GM13976 (cell line): Measurements from ENCODE around the gene KYNU.

Experiments used
- DNase-seq: peaks from one replicate; pipeline ENCODE4 v3.0.0; 2012; ENCODE audit warnings: low spot score
- CTCF ChIP-seq: IDR thresholded peaks from 2 replicates; pipeline ENCODE4 v1.5.1; 2012; ENCODE audit warnings: borderline replicate concordance, mild to moderate bottlenecking; ENCODE audit not compliant: insufficient read depth; ENCODE audit errors: extremely low read depth, missing control alignments, control extremely low read depth
- in situ Hi-C: fragments of 300-500 bp; cut with MboI; formaldehyde crosslinking; loops from one replicate; pipeline ENCODE4 v1.12.0; 2022; ENCODE audit warnings: low sequenced_read_pairs, mixed read lengths, inconsistent platforms; ENCODE audit not compliant: unreplicated experiment

The KYNU gene

GRCh38 chr2:142951190-142952007 is 73.9 kb downstream of the KYNU start:
- in situ Hi-C loops, result no loop called here
- no peak for DNase-seq
- TF ChIP-seq CTCF, result no peak

GRCh38 chr2:142952018-142952417 is 74.6 kb downstream of the KYNU start:
- TF ChIP-seq CTCF, result no peak
- in situ Hi-C loops, result no loop called here
- no peak for DNase-seq

- no peak for DNase-seq
- TF ChIP-seq CTCF, result no peak
- in situ Hi-C loops, result no loop called here
Measured at GRCh38 chr2:142952793-142953494, 75.5 kb downstream of the KYNU start.

- no peak for TF ChIP-seq CTCF
- in situ Hi-C loops, result no loop called here
- no peak for DNase-seq
Measured at GRCh38 chr2:142954493-142954892, 77.0 kb downstream of the KYNU start.

GRCh38 chr2:142957144-142957543 is 79.7 kb downstream of the KYNU start:
- no peak for DNase-seq
- in situ Hi-C loops, result no loop called here
- no peak for TF ChIP-seq CTCF

- no peak for DNase-seq
- in situ Hi-C loops, result no loop called here
Measured at GRCh38 chr2:142961202-142961601, 83.7 kb downstream of the KYNU start.

More at GRCh38 chr2:142961202-142961601, 83.7 kb downstream of the KYNU start:
- no peak for TF ChIP-seq CTCF
